ENCODE measurements around the gene MSH5. TPM values are rescaled to one million over a fixed set of nuclear protein-coding genes. Genes with fewer than 3 reads are reported as not detected.
A peak's percentile ranks its signal among the peaks of the same experiment; 100 is the strongest.

MSH5 gene
- total RNA-seq, 2 donors from 2014 or later = 18.7 to 26.9 TPM

- intact Hi-C loops (cut with DNase I, micrococcal nuclease) = no loop called here
- DNase-seq (no peak), ATAC-seq (peak; percentile 2)
Observed at GRCh38 chr6:31740397-31741223, 805 bp downstream of the MSH5 start.

- DNase-seq (no peak), ATAC-seq (no peak)
- intact Hi-C loops (cut with DNase I, micrococcal nuclease) = no loop called here
Observed at GRCh38 chr6:31741815-31742214, 2.0 kb downstream of the MSH5 start.

- intact Hi-C loops (cut with DNase I, micrococcal nuclease) = no loop called here
- no peak for ATAC-seq
- DNase-seq = no peak
Observed at GRCh38 chr6:31742894-31743293, 3.1 kb downstream of the MSH5 start.

- no peak for DNase-seq
- ATAC-seq = no peak
- intact Hi-C loops (cut with DNase I, micrococcal nuclease) = no loop called here
Observed at GRCh38 chr6:31744422-31744821, 4.6 kb downstream of the MSH5 start.

- ATAC-seq (no peak), DNase-seq (no peak)
- intact Hi-C loops (cut with DNase I, micrococcal nuclease) = no loop called here
Observed at GRCh38 chr6:31749301-31750036, 9.7 kb downstream of the MSH5 start.

- DNase-seq (no peak), ATAC-seq (no peak)
- intact Hi-C loops (cut with DNase I, micrococcal nuclease) = no loop called here
Observed at GRCh38 chr6:31750411-31751022, 10.7 kb downstream of the MSH5 start.

- DNase-seq = no peak
- ATAC-seq = no peak
- intact Hi-C loops (cut with DNase I, micrococcal nuclease) = no loop called here
Observed at GRCh38 chr6:31752739-31753319, 13.0 kb downstream of the MSH5 start.

- no peak for DNase-seq
- ATAC-seq = no peak
- intact Hi-C loops (cut with DNase I, micrococcal nuclease) = no loop called here
Observed at GRCh38 chr6:31758281-31758680, 18.5 kb downstream of the MSH5 start.

- intact Hi-C loops (cut with DNase I, micrococcal nuclease) = no loop called here
- DNase-seq (no peak), ATAC-seq (no peak)
Observed at GRCh38 chr6:31760790-31761189, 21.0 kb downstream of the MSH5 start.

- no peak for ATAC-seq
- intact Hi-C loops (cut with DNase I, micrococcal nuclease) = no loop called here
- no peak for DNase-seq
Observed at GRCh38 chr6:31761343-31761742, 21.5 kb downstream of the MSH5 start.

GRCh38 chr6:31762356-31762755, 22.6 kb downstream of the MSH5 start, which contains the start of gene SAPCD1:
TSS of gene SAPCD1 (plus strand) at chr6:31762656. CDS start at chr6:31763055, 399 bp downstream.
- no peak for ATAC-seq
- intact Hi-C loops (cut with DNase I, micrococcal nuclease) = no loop called here
- no peak for DNase-seq

GRCh38 chr6:31762878-31763618, 23.2 kb downstream of the MSH5 start:
- ATAC-seq = no peak

GRCh38 chr6:31763619-31763940, 23.8 kb downstream of the MSH5 start:
- peak; percentile 40 for ATAC-seq
- no peak for DNase-seq
- intact Hi-C loops (cut with DNase I, micrococcal nuclease) = no loop called here

More at GRCh38 chr6:31762878-31763618, 23.2 kb downstream of the MSH5 start:
- intact Hi-C loops (cut with DNase I, micrococcal nuclease) = no loop called here
- no peak for DNase-seq

- intact Hi-C loops (cut with DNase I, micrococcal nuclease) = no loop called here
- ATAC-seq = peak; percentile 19
Observed at GRCh38 chr6:31764198-31764597, 24.4 kb downstream of the MSH5 start.

GRCh38 chr6:31765559-31765909, 25.7 kb downstream of the MSH5 start:
- DNase-seq (no peak), ATAC-seq (no peak)
- intact Hi-C loops (cut with DNase I, micrococcal nuclease) = loop anchor here in 1 of 2 donors (5.0 kb wide), 1 partner anchor 83 kb away; the partner anchor contains the start of gene LY6G5C

More at GRCh38 chr6:31764198-31764597, 24.4 kb downstream of the MSH5 start:
- no peak for DNase-seq

GRCh38 chr6:31765910-31766794, 26.3 kb downstream of the MSH5 start:
- intact Hi-C loops (cut with DNase I, micrococcal nuclease) = loop anchor here in 1 of 2 donors (5.0 kb wide), 1 partner anchor 84 kb away; the partner anchor contains the start of gene LY6G5C

GRCh38 chr6:31767096-31767645, 27.4 kb downstream of the MSH5 start:
- ATAC-seq = no peak
- no peak for DNase-seq
- intact Hi-C loops (cut with DNase I, micrococcal nuclease) = loop anchor here in 1 of 2 donors (5.0 kb wide), 1 partner anchor 85 kb away; the partner anchor contains the start of gene LY6G5C

More at GRCh38 chr6:31765910-31766794, 26.3 kb downstream of the MSH5 start:
- peak in 1 of 2 donors; percentile 44 for DNase-seq
- ATAC-seq = no peak

Data from left colon (tissue), 2 donors.